Adrenal gland (tissue), 12 donors: ENCODE results near the gene CCDC91. TPM values are rescaled to one million over a fixed set of nuclear protein-coding genes. Genes with fewer than 3 reads are reported as not detected.
"Not testable (repeated sequence)": the region's sequence is repeated elsewhere in the genome, so short reads cannot be mapped to it uniquely, and the experiment has no call there.

Source experiments
- DNase-seq, 7 donors: peaks; one replicate each; pipeline ENCODE4 v3.0.0-alpha.2; 2019 to 2020
- H3K27ac ChIP-seq, 5 donors: fragments of 200-600 bp; sonication (generic) in 4 of 5; 1 replicate in 3 of 5; 2 replicates in 2 of 5; pipeline versions ENCODE4 v1.5.1 to v1.8.0; 2016 to 2020; ENCODE audit warnings: mild to moderate bottlenecking in 1 of 5
- H3K27me3 ChIP-seq: fragments of 200-600 bp; 2 replicates; pipeline ENCODE4 v1.8.0; 2021
- H3K36me3 ChIP-seq, 2 donors: fragments of 200-600 bp; replicated peaks in 1 of 2; 1 replicate in 1 of 2; 2 replicates in 1 of 2; pipeline versions ENCODE4 v1.5.1 to v1.8.0; 2018 to 2022
- H3K4me1 ChIP-seq, 2 donors: fragments of 200-600 bp; replicated peaks in 1 of 2; 1 replicate in 1 of 2; 2 replicates in 1 of 2; pipeline versions ENCODE4 v1.5.1 to v1.8.0; 2018 to 2021
- H3K4me3 ChIP-seq, 4 donors: fragments of 200-600 bp; sonication (generic) in 3 of 4; one replicate each; pipeline ENCODE4 v1.5.1; 2016 to 2018
- H3K9me3 ChIP-seq, 3 donors: fragments of 200-600 bp; sonication (generic) in 1 of 3; replicated peaks in 1 of 3; 1 replicate in 2 of 3; 2 replicates in 1 of 3; pipeline versions ENCODE4 v1.5.1 to v1.8.0; 2016 to 2021
- CTCF ChIP-seq, 6 experiments: fragments of 450-650 bp in 4 of 6; fragments of 200-600 bp in 2 of 6; sonication (generic) in 1 of 6; IDR thresholded peaks; 1 replicate in 5 of 6; 2 replicates in 1 of 6; pipeline versions ENCODE4 v1.5.1 to v1.8.0; 2016 to 2021; ENCODE audit warnings: antibody characterized with exemption in 6 of 6, mild to moderate bottlenecking in 2 of 6, moderate library complexity in 1 of 6
- POLR2A ChIP-seq, 2 donors: fragments of 450-650 bp; IDR thresholded peaks; one replicate each; pipeline ENCODE4 v1.6.1; 2017; ENCODE audit warnings: antibody characterized with exemption in 2 of 2, mild to moderate bottlenecking in 2 of 2, moderate library complexity in 1 of 2
- WGBS, 4 donors: extraction: QIAGEN DNeasy Blood & Tissue Kit in 2 of 4; methylation state at CpG; one replicate each; pipeline versions ENCODE4 v1.1.5 to v1.1.7; 2013 to 2017; 5-methylcytosine and 5-hydroxymethylcytosine counted together
- intact Hi-C, 2 donors: fragments of 100-400 bp; cut with DNase I; formaldehyde crosslinking; loops; one replicate each; pipeline versions ENCODE4 v1.14.1 to v1.15.0; 2022 to 2023
- polyA plus RNA-seq, 3 donors: library from polyadenylated mRNA; stranded (reverse); fragments of 200-250 nt in 2 of 3; fragments of 350-450 nt in 1 of 3; fragmentation: Illumina TruSeq in 1 of 3; extraction: RNeasy Lipid Tissue Mini Kit (QIAGEN cat#74804) in 1 of 3; gene quantifications; one replicate each; pipeline ENCODE4 v1.2.3, GENCODE V29; 2013 to 2014
- total RNA-seq, 9 donors: library from RNA; depleted of rRNA in 4 of 9; stranded (reverse); fragments of >200 nt in 4 of 9; fragments of 120-200 nt in 1 of 9; fragmentation: NEBNext Ultra II Directional in 1 of 9; extraction: Animal tissue kit (Norgen Biotek cat#: 25700) in 1 of 9; gene quantifications; one replicate each; pipeline versions ENCODE4 v1.1.0 to v1.2.4, GENCODE V29; 2013 to 2023
- donor health status: healthy with polysubstance abuse.
- donor health status: Bipolar disorder and iron deficiency.
- donor health status: DM: yes; HTN: yes; CAD: no.
- donor health status: DM: no; HTN: no; CAD: no.
- donor health status: DM: no; HTN: no; CAD: no.
- donor health status: DM: yes; HTN: yes; CAD: no.

Gene CCDC91
- total and polyA plus RNA-seq, 12 donors = 9.1 to 56.7 (median 33.1) TPM

GRCh38 chr12:28258998-28259397, 68.7 kb downstream of the CCDC91 start:
- H3K4me3 ChIP-seq = no peak overlapping the region
- intact Hi-C loops = no loop called here
- H3K27ac ChIP-seq = no peak overlapping the region
- TF ChIP-seq POLR2A (IDR thresholded peaks at IDR 0.05) (no peak), CTCF (IDR thresholded peaks at IDR 0.05) (no peak)
- no peaks in the 10 kb centered on the region for H3K36me3 ChIP-seq
- H3K27me3 ChIP-seq = no peaks in the 10 kb centered on the region
- H3K9me3 ChIP-seq = no peaks in the 10 kb centered on the region
- H3K4me1 ChIP-seq = peaks cover 0 to 5% of the 10 kb centered on the region in 2 donors
- DNase-seq = no peak
- 93 to 100% (median 99%) methylated on average over 1 of the region's 1 CpG for WGBS, 4 donors

- TF ChIP-seq POLR2A (IDR thresholded peaks at IDR 0.05) (no peak), CTCF (IDR thresholded peaks at IDR 0.05) (no peak)
- H3K4me1 ChIP-seq = no peaks in the 10 kb centered on the region
- intact Hi-C loops = no loop called here
- no peak for DNase-seq
- H3K27ac ChIP-seq = no peak overlapping the region
- no peaks in the 10 kb centered on the region for H3K9me3 ChIP-seq
- no peak overlapping the region for H3K4me3 ChIP-seq
- no peaks in the 10 kb centered on the region for H3K27me3 ChIP-seq
- 91 to 95% (median 93%) methylated on average over 2 of the region's 2 CpGs for WGBS, 4 donors
- no peaks in the 10 kb centered on the region for H3K36me3 ChIP-seq
Measured at GRCh38 chr12:28265435-28266042, 75.3 kb downstream of the CCDC91 start.

GRCh38 chr12:28267920-28268607, 77.8 kb downstream of the CCDC91 start:
- H3K27ac ChIP-seq, H3K27me3 ChIP-seq, DNase-seq, H3K4me3 ChIP-seq, H3K4me1 ChIP-seq, intact Hi-C loops, H3K36me3 ChIP-seq, H3K9me3 ChIP-seq: not testable (repeated sequence)
- 95 to 98% (median 98%) methylated on average over 5 of the region's 5 CpGs for WGBS, 4 donors

GRCh38 chr12:28268608-28269229, 78.5 kb downstream of the CCDC91 start:
- 76 to 100% (median 96%) methylated on average over 3 of the region's 3 CpGs for WGBS, 4 donors

More at GRCh38 chr12:28268608-28269229, 78.5 kb downstream of the CCDC91 start:
- Histone ChIP-seq H3K27me3 (no peaks in the 10 kb centered on the region), H3K27ac (no peak overlapping the region), H3K9me3 (peaks cover 0 to 8% (median 0%) of the 10 kb centered on the region in 3 donors), H3K4me3 (no peak overlapping the region), H3K36me3 (no peaks in the 10 kb centered on the region), H3K4me1 (no peaks in the 10 kb centered on the region)
- TF ChIP-seq CTCF (IDR thresholded peaks at IDR 0.05) (no peak), POLR2A (IDR thresholded peaks at IDR 0.05) (no peak)
- intact Hi-C loops = no loop called here
- DNase-seq = no peak
